GM19023 (cell line): ENCODE data around the gene MDFIC2.
"Not testable (repeated sequence)": the region's sequence is repeated elsewhere in the genome, so short reads cannot be mapped to it uniquely, and the experiment has no call there.

Source experiments
- ATAC-seq: cut with Tn5 transposase; IDR thresholded peaks from one replicate; pipeline ENCODE4 v1.9.1; 2021; ENCODE audit warnings: mild to moderate bottlenecking, moderate library complexity; ENCODE audit not compliant: unreplicated experiment

MDFIC2 gene

GRCh38 chr3:70264122-70264780 is 48.2 kb downstream of the MDFIC2 start:
- ATAC-seq: no peak

- ATAC-seq: no peak
Observed at GRCh38 chr3:70261283-70261682, 51.2 kb downstream of the MDFIC2 start.

- no peak for ATAC-seq
Observed at GRCh38 chr3:70256566-70256965, 55.9 kb downstream of the MDFIC2 start.

- ATAC-seq: no peak
Observed at GRCh38 chr3:70250492-70250891, 61.9 kb downstream of the MDFIC2 start.

- no peak for ATAC-seq
Observed at GRCh38 chr3:70249509-70250160, 62.8 kb downstream of the MDFIC2 start.

- no peak for ATAC-seq
Observed at GRCh38 chr3:70248856-70249255, 63.6 kb downstream of the MDFIC2 start.

GRCh38 chr3:70247955-70248354 is 64.5 kb downstream of the MDFIC2 start:
- no peak for ATAC-seq

GRCh38 chr3:70245746-70246525 is 66.5 kb downstream of the MDFIC2 start:
- no peak for ATAC-seq

- no peak for ATAC-seq
Observed at GRCh38 chr3:70244422-70244821, 68.0 kb downstream of the MDFIC2 start.

- no peak for ATAC-seq
Observed at GRCh38 chr3:70242297-70242882, 70.0 kb downstream of the MDFIC2 start.

- ATAC-seq: no peak
Observed at GRCh38 chr3:70233812-70234211, 78.6 kb downstream of the MDFIC2 start.

- no peak for ATAC-seq
Observed at GRCh38 chr3:70233112-70233511, 79.3 kb downstream of the MDFIC2 start.

- no peak for ATAC-seq
Observed at GRCh38 chr3:70231266-70231701, 81.2 kb downstream of the MDFIC2 start.

GRCh38 chr3:70227437-70227836 is 85.0 kb downstream of the MDFIC2 start:
- no peak for ATAC-seq

GRCh38 chr3:70225146-70225545 is 87.3 kb downstream of the MDFIC2 start:
- ATAC-seq: no peak

GRCh38 chr3:70224337-70224736 is 88.1 kb downstream of the MDFIC2 start:
- ATAC-seq: no peak

- no peak for ATAC-seq
Observed at GRCh38 chr3:70218471-70218870, 94.0 kb downstream of the MDFIC2 start.

GRCh38 chr3:70211274-70211673 is 101.2 kb downstream of the MDFIC2 start:
- ATAC-seq: not testable (repeated sequence)

GRCh38 chr3:70201975-70202374 is 110.5 kb downstream of the MDFIC2 start:
- no peak for ATAC-seq

- ATAC-seq: no peak
Observed at GRCh38 chr3:70189884-70190473, 122.5 kb downstream of the MDFIC2 start.

- ATAC-seq: no peak
Observed at GRCh38 chr3:70186221-70186620, 126.2 kb downstream of the MDFIC2 start.
